Measurements from ENCODE around the gene FAHD1. TPM values are rescaled to one million over a fixed set of nuclear protein-coding genes. Genes with fewer than 3 reads are reported as not detected.

FAHD1 gene
- 16.4 and 16.6 TPM in 2 replicates for polyA plus RNA-seq (2013)

DNA sequence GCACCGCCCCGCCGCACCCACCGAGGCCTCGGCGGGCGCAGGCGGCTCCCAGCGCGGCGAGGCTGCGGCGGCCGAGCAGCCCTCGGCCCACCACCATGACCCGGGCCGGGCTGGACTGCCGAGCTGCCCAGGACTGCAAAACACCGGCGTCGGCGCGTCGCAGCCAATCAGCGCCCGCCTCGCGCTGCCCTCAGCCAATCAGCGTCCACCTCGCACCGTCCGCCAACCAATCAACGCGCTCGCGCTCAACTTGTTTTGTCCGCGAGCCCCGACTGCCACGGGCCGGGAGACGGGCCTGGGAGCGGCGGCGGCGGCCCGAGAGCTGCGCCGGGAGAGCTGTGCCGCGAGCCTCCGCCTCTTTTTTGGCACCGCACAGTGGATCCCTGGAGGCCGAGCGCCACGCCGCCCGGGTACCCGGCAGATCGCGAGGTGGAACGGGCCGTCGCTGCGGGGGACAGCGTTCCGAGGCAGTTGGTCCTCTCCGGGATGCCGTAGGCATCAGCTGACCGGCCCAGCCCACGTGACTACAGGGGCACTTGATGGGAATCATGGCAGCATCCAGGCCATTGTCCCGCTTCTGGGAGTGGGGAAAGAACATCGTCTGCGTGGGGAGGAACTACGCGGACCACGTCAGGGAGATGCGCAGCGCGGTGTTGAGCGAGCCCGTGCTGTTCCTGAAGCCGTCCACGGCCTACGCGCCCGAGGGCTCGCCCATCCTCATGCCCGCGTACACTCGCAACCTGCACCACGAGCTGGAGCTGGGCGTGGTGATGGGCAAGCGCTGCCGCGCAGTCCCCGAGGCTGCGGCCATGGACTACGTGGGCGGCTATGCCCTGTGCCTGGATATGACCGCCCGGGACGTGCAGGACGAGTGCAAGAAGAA, at the start of gene FAHD1, which contains the start of gene HAGH:
TSS of gene FAHD1 (plus strand) at position 516 of the 883 bp plus-strand sequence. CDS start at position 549, 33 bp downstream.
TSS of gene HAGH (minus strand) at position 135 of the 883 bp plus-strand sequence. CDS start at position 97, 38 bp downstream.
- Histone ChIP-seq H4K91ac (ENCODE audit: low read depth, low read length) (peak within 1 kb of the TSS; percentile 74), H3K79me1 (ENCODE audit: low read length) (peaks cover 8% of the 10 kb centered on the region), H3K9me3 (ENCODE audit: insufficient read depth, low read depth, low read length) (no peaks in the 10 kb centered on the region), H2BK120ac (ENCODE audit: insufficient read depth, low read length, poor library complexity) (peak within 1 kb of the TSS; percentile 61), H2AFZ (ENCODE audit: insufficient read depth, low read length, poor library complexity) (peak within 1 kb of the TSS; percentile 80), H2BK5ac (ENCODE audit: low read depth, low read length, poor library complexity) (peak within 1 kb of the TSS; percentile 85), H3K14ac (ENCODE audit: low read length) (peak within 1 kb of the TSS; percentile 59), H3K23ac (ENCODE audit: low read length) (no peak within 1 kb of the TSS), H3K4me2 (ENCODE audit: low read length) (peak within 1 kb of the TSS; percentile 67), H3K4ac (ENCODE audit: low read depth, low read length) (peak within 1 kb of the TSS; percentile 48), H3K27me3 (ENCODE audit: insufficient read depth, low read length) (no peaks in the 10 kb centered on the region), H2BK12ac (ENCODE audit: low read length) (no peak within 1 kb of the TSS), H3K18ac (ENCODE audit: low read length) (peak within 1 kb of the TSS; percentile 53), H4K12ac (ENCODE audit: low read depth, low read length) (peak within 1 kb of the TSS; percentile 46), H3K9ac (ENCODE audit: low read length) (peak within 1 kb of the TSS; percentile 78), H3K36me3 (ENCODE audit: control insufficient read depth in 1 of 2, insufficient read depth in 2 of 2, low read length in 2 of 2) (peaks cover 10 to 12% of the 10 kb centered on the region in 2 experiments), H3K27ac (ENCODE audit: low read depth, low read length) (peak within 1 kb of the TSS; percentile 48), H3K79me2 (ENCODE audit: control insufficient read depth, insufficient read depth, low read length, poor library complexity) (peaks cover 8% of the 10 kb centered on the region), H3K4me1 (ENCODE audit: control insufficient read depth in 1 of 2, insufficient read depth in 2 of 2, low read length in 2 of 2) (peaks cover 0 to 5% of the 10 kb centered on the region in 2 experiments), H2AK5ac (ENCODE audit: low read length) (peak within 1 kb of the TSS; percentile 65), H4K8ac (ENCODE audit: low read depth, low read length) (peak within 1 kb of the TSS; percentile 95), H3K4me3 (ENCODE audit: low read depth, low read length) (peak within 1 kb of the TSS; percentile 94)
- no CpG with 5 or more reads among the region's 104 CpGs for WGBS (ENCODE audit: extremely low coverage, insufficient coverage, insufficient read length)
- DNase-seq = peak; percentile 97

DNA sequence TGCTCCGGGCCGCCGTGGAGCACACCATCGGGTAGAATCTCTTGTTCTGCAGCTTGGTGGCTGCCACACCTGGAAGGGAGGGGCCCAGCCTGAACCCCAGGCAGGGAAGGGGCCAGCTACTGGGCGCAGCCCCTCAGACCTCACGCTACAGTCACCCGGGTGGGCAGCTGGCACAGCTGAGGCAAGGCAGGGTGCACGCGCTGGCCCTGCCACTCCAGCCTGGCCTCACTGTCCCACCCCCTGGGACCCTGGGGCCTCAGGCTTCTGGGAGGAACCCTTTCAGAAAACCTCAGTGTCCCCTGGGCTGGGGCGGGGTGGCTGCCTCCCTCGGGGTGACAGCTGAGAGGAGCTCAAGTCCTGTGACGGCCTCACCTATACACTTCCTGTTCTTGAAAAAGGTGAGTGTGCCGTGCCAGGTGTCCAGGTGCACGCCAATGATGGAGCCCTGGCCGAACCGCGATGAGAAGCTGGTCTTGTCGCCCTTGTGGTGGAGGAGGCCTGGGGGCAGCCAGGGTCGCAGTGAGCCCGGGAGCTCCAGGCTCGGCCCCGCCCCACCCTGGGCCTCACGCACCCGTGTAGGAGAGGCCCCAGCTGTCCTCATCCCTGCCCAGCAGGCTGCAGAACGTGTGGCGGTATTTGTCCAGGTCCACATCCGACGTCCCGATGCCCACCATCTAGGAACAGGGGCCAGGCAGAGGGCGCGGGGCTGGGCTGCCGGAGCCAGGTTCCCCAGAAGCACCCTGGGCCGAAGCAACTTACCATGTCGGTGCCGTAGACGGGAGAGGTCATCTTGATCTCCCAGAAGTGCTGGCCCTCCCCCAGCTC, 49.4 kb upstream of the FAHD1 start:
- H2BK5ac ChIP-seq (ENCODE audit: low read depth, low read length, poor library complexity) = no peak overlapping the region
- H2BK120ac ChIP-seq (ENCODE audit: insufficient read depth, low read length, poor library complexity) = no peak overlapping the region
- H3K27me3 ChIP-seq (ENCODE audit: insufficient read depth, low read length) = no peaks in the 10 kb centered on the region
- no peak overlapping the region for H3K18ac ChIP-seq (ENCODE audit: low read length)
- H3K4me2 ChIP-seq (ENCODE audit: low read length) = no peak overlapping the region
- no peak for DNase-seq
- peaks cover 15 to 23% of the 10 kb centered on the region in 2 experiments for H3K4me1 ChIP-seq (ENCODE audit: control insufficient read depth in 1 of 2, insufficient read depth in 2 of 2, low read length in 2 of 2)
- WGBS (ENCODE audit: extremely low coverage, insufficient coverage, insufficient read length) = no CpG with 5 or more reads among the region's 36 CpGs
- H2AK5ac ChIP-seq (ENCODE audit: low read length) = no peak overlapping the region
- H3K23ac ChIP-seq (ENCODE audit: low read length) = no peak overlapping the region
- peaks cover 11% of the 10 kb centered on the region for H3K79me2 ChIP-seq (ENCODE audit: control insufficient read depth, insufficient read depth, low read length, poor library complexity)
- H3K9me3 ChIP-seq (ENCODE audit: insufficient read depth, low read depth, low read length) = no peaks in the 10 kb centered on the region
- H4K12ac ChIP-seq (ENCODE audit: low read depth, low read length) = peak overlapping the region; percentile 27
- no peak overlapping the region for H4K91ac ChIP-seq (ENCODE audit: low read depth, low read length)
- H2BK12ac ChIP-seq (ENCODE audit: low read length) = no peak overlapping the region
- no peak overlapping the region for H3K9ac ChIP-seq (ENCODE audit: low read length)
- peaks cover 50 to 56% of the 10 kb centered on the region in 2 experiments for H3K36me3 ChIP-seq (ENCODE audit: control insufficient read depth in 1 of 2, insufficient read depth in 2 of 2, low read length in 2 of 2)
- H3K4me3 ChIP-seq (ENCODE audit: low read depth, low read length) = no peak overlapping the region
- no peak overlapping the region for H4K8ac ChIP-seq (ENCODE audit: low read depth, low read length)
- no peak overlapping the region for H3K27ac ChIP-seq (ENCODE audit: low read depth, low read length)
- H3K4ac ChIP-seq (ENCODE audit: low read depth, low read length) = no peak overlapping the region
- no peak overlapping the region for H3K14ac ChIP-seq (ENCODE audit: low read length)
- H3K79me1 ChIP-seq (ENCODE audit: low read length) = peaks cover 9% of the 10 kb centered on the region
- no peak overlapping the region for H2AFZ ChIP-seq (ENCODE audit: insufficient read depth, low read length, poor library complexity)

GRCh38 chr16:1778200-1779179, 48.5 kb upstream of the FAHD1 start:
- Histone ChIP-seq H3K4me1 (ENCODE audit: control insufficient read depth in 1 of 2, insufficient read depth in 2 of 2, low read length in 2 of 2) (peaks cover 15 to 23% of the 10 kb centered on the region in 2 experiments), H2AK5ac (ENCODE audit: low read length) (no peak overlapping the region), H3K27ac (ENCODE audit: low read depth, low read length) (no peak overlapping the region), H3K4me2 (ENCODE audit: low read length) (no peak overlapping the region), H3K27me3 (ENCODE audit: insufficient read depth, low read length) (no peaks in the 10 kb centered on the region), H4K12ac (ENCODE audit: low read depth, low read length) (no peak overlapping the region), H2AFZ (ENCODE audit: insufficient read depth, low read length, poor library complexity) (no peak overlapping the region), H3K9me3 (ENCODE audit: insufficient read depth, low read depth, low read length) (no peaks in the 10 kb centered on the region), H3K4me3 (ENCODE audit: low read depth, low read length) (no peak overlapping the region), H3K36me3 (ENCODE audit: control insufficient read depth in 1 of 2, insufficient read depth in 2 of 2, low read length in 2 of 2) (peaks cover 50 to 56% of the 10 kb centered on the region in 2 experiments), H2BK5ac (ENCODE audit: low read depth, low read length, poor library complexity) (no peak overlapping the region), H3K9ac (ENCODE audit: low read length) (no peak overlapping the region), H3K23ac (ENCODE audit: low read length) (no peak overlapping the region), H4K8ac (ENCODE audit: low read depth, low read length) (no peak overlapping the region), H4K91ac (ENCODE audit: low read depth, low read length) (no peak overlapping the region), H2BK12ac (ENCODE audit: low read length) (no peak overlapping the region), H3K79me2 (ENCODE audit: control insufficient read depth, insufficient read depth, low read length, poor library complexity) (peaks cover 7% of the 10 kb centered on the region), H3K4ac (ENCODE audit: low read depth, low read length) (no peak overlapping the region), H3K79me1 (ENCODE audit: low read length) (peaks cover 2% of the 10 kb centered on the region), H2BK120ac (ENCODE audit: insufficient read depth, low read length, poor library complexity) (no peak overlapping the region), H3K18ac (ENCODE audit: low read length) (no peak overlapping the region), H3K14ac (ENCODE audit: low read length) (no peak overlapping the region)
- DNase-seq = no peak
- no CpG with 5 or more reads among the region's 34 CpGs for WGBS (ENCODE audit: extremely low coverage, insufficient coverage, insufficient read length)

All from trophoblast cell (in vitro differentiated cells and primary cell).